22Rv1 (cell line): ENCODE results near the gene NEDD4L.

Source experiments
- CTCF ChIP-seq: fragments of 450-650 bp; IDR thresholded peaks from 2 replicates; pipeline ENCODE4 v1.5.1; 2017; ENCODE audit warnings: mild to moderate bottlenecking
- ZFX ChIP-seq: fragments of 450-650 bp; IDR thresholded peaks from 2 replicates; pipeline ENCODE4 v1.6.1; 2017; ENCODE audit warnings: antibody characterized with exemption, borderline replicate concordance

- TF ChIP-seq CTCF: no peak
- TF ChIP-seq ZFX: no peak
Measured at GRCh38 chr18:58243401-58243800, 199.4 kb downstream of the NEDD4L start.
